GM10847 (cell line): ENCODE data around the gene SOD1.

Experiments
- POLR2A ChIP-seq: IDR thresholded peaks from 2 replicates; pipeline ENCODE4 v1.6.1; 2011; ENCODE audit not compliant: insufficient read length; ENCODE audit errors: extremely low read depth

The SOD1 gene

GRCh38 chr21:31659536-31660258 lies at the start of gene SOD1:
SOD1 (plus strand) TSS chr21:31659693; CDS start chr21:31659770, 77 bp downstream.
- peak; percentile 98 for TF ChIP-seq POLR2A

DNA sequence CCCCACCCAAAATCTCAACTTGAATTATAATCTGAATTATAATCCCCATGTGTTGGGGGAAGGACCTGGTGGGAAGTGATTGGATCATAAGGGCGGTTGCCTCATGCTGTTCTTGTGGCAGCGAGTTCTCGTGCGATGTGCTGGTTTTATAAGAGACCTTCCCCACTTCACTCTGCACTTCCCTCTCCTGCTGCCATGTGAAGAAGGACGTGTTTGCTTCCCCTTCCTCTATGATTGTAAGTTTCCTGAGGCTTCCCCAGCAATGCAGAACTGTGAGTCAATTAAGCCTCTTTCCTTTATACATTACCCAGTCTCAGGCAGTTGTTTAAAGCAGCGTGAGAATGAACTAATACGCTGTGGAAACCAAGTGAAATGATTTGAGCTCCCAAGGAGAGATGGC lies 48.0 kb upstream of the SOD1 start:
- no peak for TF ChIP-seq POLR2A

- TF ChIP-seq POLR2A: no peak
These were observed 46.4 kb upstream of the SOD1 start for GRCh38 chr21:31612894-31613785.

GRCh38 chr21:31614705-31615104 lies 44.8 kb upstream of the SOD1 start:
- TF ChIP-seq POLR2A: no peak

- TF ChIP-seq POLR2A: no peak
These were observed 43.3 kb upstream of the SOD1 start for GRCh38 chr21:31616216-31616615.

DNA sequence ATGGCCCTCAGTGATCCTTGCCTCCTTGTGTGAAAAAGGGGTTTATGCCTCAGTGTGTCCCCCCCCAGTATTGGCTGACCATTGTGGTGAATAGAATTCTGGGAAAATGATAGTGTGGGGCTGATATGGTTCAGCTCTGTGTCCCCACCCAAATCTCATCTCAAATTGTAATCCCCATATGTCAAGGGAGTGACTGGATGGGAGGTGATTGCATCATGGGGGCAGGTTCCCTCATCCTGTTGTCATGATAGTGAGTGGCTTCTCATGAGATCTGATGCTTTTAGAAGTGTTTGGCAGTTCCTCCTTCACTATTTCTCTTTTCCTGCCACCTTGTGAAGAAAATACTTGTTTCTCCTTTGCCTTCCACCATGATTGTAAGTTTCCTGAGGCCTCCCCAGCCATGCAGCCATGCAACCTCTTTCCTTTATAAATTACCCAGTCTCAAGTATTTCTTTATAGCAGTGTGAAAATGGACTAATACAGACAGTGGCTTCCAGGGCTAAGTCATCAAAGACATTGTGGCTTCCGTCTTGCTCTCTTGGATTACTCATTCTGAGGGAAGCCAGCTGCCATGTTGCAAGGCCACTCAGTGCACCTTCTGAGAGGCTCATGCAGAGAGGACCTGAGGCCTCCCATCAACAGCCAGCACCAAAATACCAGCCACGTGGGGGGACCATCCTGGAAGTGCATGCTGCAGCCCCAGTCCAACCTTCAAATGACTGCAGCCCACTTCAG lies 40.6 kb upstream of the SOD1 start:
- TF ChIP-seq POLR2A: no peak

DNA sequence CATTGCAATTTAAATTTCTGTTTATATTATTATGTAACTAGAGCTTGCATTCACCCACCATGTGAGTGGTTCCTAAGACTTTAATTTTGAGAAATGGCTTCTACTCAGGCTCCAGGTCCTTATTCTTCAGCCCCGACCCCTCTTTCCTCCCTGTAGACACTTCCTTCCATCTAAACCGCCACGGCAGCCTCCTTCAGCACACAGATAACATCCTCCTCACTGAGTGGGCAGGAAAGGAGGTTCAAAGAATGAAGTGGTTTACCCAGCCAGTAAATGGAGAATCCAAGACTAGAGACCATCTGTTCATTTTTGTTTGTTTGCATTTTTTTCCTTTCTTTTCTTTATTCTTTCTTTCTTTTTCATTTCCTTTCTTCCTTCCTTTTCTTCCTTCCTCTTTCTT lies 37.1 kb upstream of the SOD1 start:
- TF ChIP-seq POLR2A: no peak

- no peak for TF ChIP-seq POLR2A
These were observed 35.8 kb upstream of the SOD1 start for GRCh38 chr21:31623664-31624063.

- TF ChIP-seq POLR2A: no peak
These were observed 35.3 kb upstream of the SOD1 start for GRCh38 chr21:31624181-31624580.

GRCh38 chr21:31624961-31625491 lies 34.5 kb upstream of the SOD1 start:
- no peak for TF ChIP-seq POLR2A

GRCh38 chr21:31629972-31630711 lies 29.4 kb upstream of the SOD1 start:
- TF ChIP-seq POLR2A: no peak

DNA sequence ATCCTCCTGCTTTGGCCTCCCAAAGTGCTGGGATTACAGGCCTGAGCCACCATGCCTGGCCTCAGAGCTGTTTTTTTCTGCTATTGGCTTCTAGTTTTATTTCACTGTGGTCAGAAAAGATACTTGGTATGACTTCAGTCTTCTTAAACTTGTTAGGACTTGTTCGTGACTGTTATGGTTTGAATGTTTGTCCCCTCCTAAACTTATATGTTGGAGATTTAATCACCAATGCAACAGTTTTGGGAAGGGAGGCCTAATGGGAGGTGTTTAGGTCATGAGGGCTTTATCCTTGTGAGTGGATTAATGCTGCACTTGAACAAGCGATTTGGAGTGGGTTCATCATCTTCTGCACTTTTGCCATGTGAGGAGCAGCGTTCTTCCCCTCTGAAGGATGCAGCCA lies 24.5 kb upstream of the SOD1 start:
- no peak for TF ChIP-seq POLR2A

GRCh38 chr21:31636874-31637273 lies 22.6 kb upstream of the SOD1 start:
- TF ChIP-seq POLR2A: no peak

GRCh38 chr21:31641416-31641922 lies 18.0 kb upstream of the SOD1 start:
- TF ChIP-seq POLR2A: no peak

GRCh38 chr21:31644643-31645042 lies 14.8 kb upstream of the SOD1 start:
- no peak for TF ChIP-seq POLR2A

GRCh38 chr21:31647650-31648049 lies 11.8 kb upstream of the SOD1 start:
- no peak for TF ChIP-seq POLR2A
